Naive thymus-derived CD4-positive, alpha-beta T cell (primary cell): ENCODE data around the gene TMEM116. TPM values are rescaled to one million over a fixed set of nuclear protein-coding genes. Genes with fewer than 3 reads are reported as not detected.

Source experiments
- ATAC-seq: fragments of 150-1000 bp; cut with Tn5 transposase; 2 replicates; pipeline ENCODE4 v1.10.0; 2021; ENCODE audit warnings: mild to moderate bottlenecking, moderate library complexity
- CTCF ChIA-PET: fragments of 350-600 bp; sonication (Branson Sonifier 250); formaldehyde crosslinking; loops from one replicate; lab custom pipeline; 2021; ENCODE audit warnings: antibody characterized with exemption; lab: Charles Lee
- POLR2A ChIA-PET: fragments of 350-600 bp; sonication (Branson Sonifier 250); formaldehyde crosslinking; loops from one replicate; lab custom pipeline; 2021; ENCODE audit warnings: antibody characterized with exemption, inconsistent platforms; lab: Charles Lee
- DNase-seq, 9 donors: peaks; one replicate each; pipeline versions ENCODE4 v3.0.0 to v3.0.0-alpha.2; 2020 to 2022; ENCODE audit warnings: mixed read lengths in 1 of 9
- H3K27ac ChIP-seq: one replicate; pipeline ENCODE4 v1.7.0; 2013; ENCODE audit warnings: mild to moderate bottlenecking, low read depth, low read length, moderate library complexity
- H3K27me3 ChIP-seq, 2 donors: one replicate each; pipeline ENCODE4 v1.7.0; 2013; ENCODE audit warnings: low read length in 2 of 2, mild to moderate bottlenecking in 2 of 2, moderate library complexity in 2 of 2; ENCODE audit not compliant: control insufficient read depth in 2 of 2, insufficient read depth in 2 of 2
- H3K36me3 ChIP-seq, 3 experiments: 1 replicate in 2 of 3; 2 replicates in 1 of 3; pipeline ENCODE4 v1.7.0; 2013; ENCODE audit warnings: low read length in 3 of 3, mild to moderate bottlenecking in 3 of 3, moderate library complexity in 1 of 3; ENCODE audit not compliant: insufficient read depth in 3 of 3, control insufficient read depth in 2 of 3
- H3K4me1 ChIP-seq, 2 donors: one replicate each; pipeline ENCODE4 v1.7.0; 2013; ENCODE audit warnings: low read length in 2 of 2, mild to moderate bottlenecking in 2 of 2, moderate library complexity in 1 of 2; ENCODE audit not compliant: control insufficient read depth in 2 of 2, insufficient read depth in 2 of 2
- H3K4me3 ChIP-seq: 2 replicates; pipeline ENCODE4 v1.7.0; 2013; ENCODE audit warnings: mild to moderate bottlenecking, low read length
- H3K9me3 ChIP-seq, 3 experiments: 1 replicate in 2 of 3; 2 replicates in 1 of 3; pipeline ENCODE4 v1.7.0; 2013; ENCODE audit warnings: low read length in 3 of 3; ENCODE audit not compliant: control insufficient read depth in 2 of 3
- H3K27ac Mint-ChIP-seq, 9 donors: one replicate each; pipeline ENCODE4 v1.8.0; 2020 to 2022; ENCODE audit warnings: mixed read lengths in 9 of 9, mild to moderate bottlenecking in 8 of 9, moderate library complexity in 5 of 9, inconsistent platforms in 2 of 9
- H3K27me3 Mint-ChIP-seq, 5 donors: one replicate each; pipeline ENCODE4 v1.8.0; 2021 to 2022; ENCODE audit warnings: mixed read lengths in 5 of 5, mild to moderate bottlenecking in 1 of 5
- H3K36me3 Mint-ChIP-seq, 5 donors: one replicate each; pipeline ENCODE4 v1.8.0; 2020 to 2022; ENCODE audit warnings: mixed read lengths in 5 of 5, mild to moderate bottlenecking in 3 of 5, inconsistent platforms in 1 of 5
- H3K4me1 Mint-ChIP-seq, 7 donors: one replicate each; pipeline ENCODE4 v1.8.0; 2020 to 2022; ENCODE audit warnings: mixed read lengths in 7 of 7, mild to moderate bottlenecking in 3 of 7, inconsistent platforms in 1 of 7
- H3K4me3 Mint-ChIP-seq, 10 donors: one replicate each; pipeline ENCODE4 v1.8.0; 2020 to 2022; ENCODE audit warnings: mild to moderate bottlenecking in 10 of 10, mixed read lengths in 10 of 10, moderate library complexity in 6 of 10, inconsistent platforms in 2 of 10
- H3K9me3 Mint-ChIP-seq, 11 donors: one replicate each; pipeline ENCODE4 v1.8.0; 2020 to 2022; ENCODE audit warnings: mixed read lengths in 11 of 11, mild to moderate bottlenecking in 4 of 11, inconsistent platforms in 1 of 11, moderate library complexity in 1 of 11
- intact Hi-C, 2 donors: fragments of 100-400 bp; cut with micrococcal nuclease; formaldehyde crosslinking; loops; one replicate each; pipeline ENCODE4 v1.15.1; 2023
- polyA plus RNA-seq, 2 donors: library from polyadenylated mRNA; unstranded; fragments of 300-500 nt; fragmentation: Illumina TruSeq; gene quantifications; one replicate each; pipeline ENCODE4 v1.2.3, GENCODE V29; 2021
- total RNA-seq, 6 experiments: library from RNA in 5 of 6; stranded (reverse) in 5 of 6; gene quantifications; 1 replicate in 5 of 6; 2 replicates in 1 of 6; pipeline ENCODE4 v1.2.3 and lab custom pipeline; 2021 to 2026

TMEM116 gene
- total and polyA plus RNA-seq, 7 experiments from 2014 or later, result 8.7 to 29.3 (median 20.1) TPM

- Histone ChIP-seq H3K27me3 (no peaks in the 10 kb centered on the region), H3K9me3 (no peaks in the 10 kb centered on the region), H3K27ac (no peak overlapping the region), H3K4me3 (no peak overlapping the region), H3K4me1 (no peaks in the 10 kb centered on the region), H3K36me3 (peaks cover 0 to 3% (median 0%) of the 10 kb centered on the region in 3 experiments)
- Mint-ChIP-seq H3K27me3 (no peaks in the 10 kb centered on the region), H3K4me3 (no peak overlapping the region), H3K9me3 (peaks cover 0 to 1% (median 0%) of the 10 kb centered on the region in 11 donors), H3K27ac (peak overlapping the region in 2 of 9 donors; percentile 5 to 20), H3K36me3 (peaks cover 0 to 37% (median 14%) of the 10 kb centered on the region in 5 donors), H3K4me1 (peaks cover 6 to 46% (median 29%) of the 10 kb centered on the region in 7 donors)
- DNase-seq (no peak), ATAC-seq (no peak)
- intact Hi-C loops, result loop anchor here in 1 of 2 donors (5.0 kb wide), 1 partner anchor 34 kb away; the partner anchor contains the start of genes ERP29 and TMEM116
- POLR2A ChIA-PET, result interaction anchor here (0.7 to 1.1 kb wide), 4 partner anchors 13 to 145 kb away, joined by 3 to 4 read pairs (median 3); no protein-coding TSS in a partner anchor
- CTCF ChIA-PET, result interaction anchor here (0.6 kb wide), 1 partner anchor 188 kb away, joined by 3 read pairs; no protein-coding TSS in a partner anchor
Measured at GRCh38 chr12:111978545-111978944, 34.4 kb downstream of the TMEM116 start.

- H3K27ac ChIP-seq, result no peak overlapping the region
- POLR2A ChIA-PET, result interaction anchor here (0.6 to 0.8 kb wide), 2 partner anchors 25 to 303 kb away, joined by 3 to 4 read pairs; no protein-coding TSS in a partner anchor
Measured at GRCh38 chr12:111976860-111977259, 36.1 kb downstream of the TMEM116 start.

GRCh38 chr12:111976291-111976690 lies 36.7 kb downstream of the TMEM116 start:
- H3K36me3 ChIP-seq, result peaks cover 0 to 3% (median 0%) of the 10 kb centered on the region in 3 experiments
- H3K27me3 Mint-ChIP-seq, result no peaks in the 10 kb centered on the region
- no peak for ATAC-seq
- no peaks in the 10 kb centered on the region for H3K27me3 ChIP-seq
- H3K27ac ChIP-seq, result no peak overlapping the region
- peaks cover 7 to 40% (median 25%) of the 10 kb centered on the region in 7 donors for H3K4me1 Mint-ChIP-seq
- peaks cover 0 to 39% (median 19%) of the 10 kb centered on the region in 5 donors for H3K36me3 Mint-ChIP-seq
- H3K4me3 ChIP-seq, result no peak overlapping the region
- H3K27ac Mint-ChIP-seq, result peak overlapping the region in 2 of 9 donors; percentile 1 to 18
- no peak for DNase-seq
- ChIA-PET CTCF (no interaction called here), POLR2A (interaction anchor here (0.6 kb wide), 1 partner anchor 38 kb away, joined by 3 read pairs; no protein-coding TSS in a partner anchor)
- H3K4me1 ChIP-seq, result peaks cover 0 to 14% of the 10 kb centered on the region in 2 donors
- H3K9me3 Mint-ChIP-seq, result peaks cover 0 to 7% (median 0%) of the 10 kb centered on the region in 11 donors
- no peak overlapping the region for H3K4me3 Mint-ChIP-seq
- intact Hi-C loops, result loop anchor here in 1 of 2 donors (5.0 kb wide), 1 partner anchor 36 kb away; the partner anchor contains the start of genes ERP29 and TMEM116
- no peaks in the 10 kb centered on the region for H3K9me3 ChIP-seq

More at GRCh38 chr12:111976860-111977259, 36.1 kb downstream of the TMEM116 start:
- ATAC-seq (no peak), DNase-seq (no peak)
- Mint-ChIP-seq H3K9me3 (peaks cover 0 to 6% (median 0%) of the 10 kb centered on the region in 11 donors), H3K4me1 (peaks cover 7 to 46% (median 27%) of the 10 kb centered on the region in 7 donors), H3K36me3 (peaks cover 0 to 44% (median 20%) of the 10 kb centered on the region in 5 donors), H3K27me3 (no peaks in the 10 kb centered on the region), H3K4me3 (no peak overlapping the region), H3K27ac (peak overlapping the region in 4 of 9 donors; percentile 1 to 30 (median 18))
- H3K9me3 ChIP-seq, result no peaks in the 10 kb centered on the region
- peaks cover 0 to 3% (median 0%) of the 10 kb centered on the region in 3 experiments for H3K36me3 ChIP-seq
- H3K27me3 ChIP-seq, result no peaks in the 10 kb centered on the region
- CTCF ChIA-PET, result no interaction called here
- H3K4me3 ChIP-seq, result no peak overlapping the region
- H3K4me1 ChIP-seq, result peaks cover 0 to 8% of the 10 kb centered on the region in 2 donors
- intact Hi-C loops, result loop anchor here in 1 of 2 donors (5.0 kb wide), 1 partner anchor 35 kb away; the partner anchor contains the start of genes ERP29 and TMEM116

GRCh38 chr12:111975161-111975931 lies 37.6 kb downstream of the TMEM116 start:
- H3K4me3 ChIP-seq, result no peak overlapping the region
- H3K4me3 Mint-ChIP-seq, result no peak overlapping the region
- no peaks in the 10 kb centered on the region for H3K27me3 ChIP-seq
- ATAC-seq (no peak), DNase-seq (no peak)
- no peaks in the 10 kb centered on the region for H3K27me3 Mint-ChIP-seq
- H3K9me3 ChIP-seq, result peaks cover 0 to 7% (median 0%) of the 10 kb centered on the region in 3 experiments
- intact Hi-C loops, result loop anchor here in 1 of 2 donors (5.0 kb wide), 1 partner anchor 37 kb away; the partner anchor contains the start of genes ERP29 and TMEM116
- H3K27ac Mint-ChIP-seq, result peak overlapping the region in 1 of 9 donors; percentile 51
- ChIA-PET POLR2A (interaction anchor here (0.7 to 1.4 kb wide), 3 partner anchors 9 to 48 kb away, joined by 3 to 4 read pairs (median 3); no protein-coding TSS in a partner anchor), CTCF (no interaction called here)
- no peak overlapping the region for H3K27ac ChIP-seq
- H3K4me1 Mint-ChIP-seq, result peaks cover 7 to 39% (median 25%) of the 10 kb centered on the region in 7 donors
- H3K36me3 ChIP-seq, result peaks cover 0 to 3% (median 0%) of the 10 kb centered on the region in 3 experiments
- peaks cover 0 to 17% (median 5%) of the 10 kb centered on the region in 11 donors for H3K9me3 Mint-ChIP-seq
- peaks cover 0 to 16% of the 10 kb centered on the region in 2 donors for H3K4me1 ChIP-seq
- peaks cover 0 to 36% (median 25%) of the 10 kb centered on the region in 5 donors for H3K36me3 Mint-ChIP-seq

GRCh38 chr12:111971800-111972199 lies 41.2 kb downstream of the TMEM116 start:
- Histone ChIP-seq H3K4me1 (peaks cover 0 to 16% of the 10 kb centered on the region in 2 donors), H3K27ac (no peak overlapping the region), H3K9me3 (peaks cover 0 to 11% (median 0%) of the 10 kb centered on the region in 3 experiments), H3K4me3 (no peak overlapping the region), H3K27me3 (no peaks in the 10 kb centered on the region), H3K36me3 (peaks cover 0 to 3% (median 0%) of the 10 kb centered on the region in 3 experiments)
- no peak for DNase-seq
- no peaks in the 10 kb centered on the region for H3K27me3 Mint-ChIP-seq
- peaks cover 0 to 29% (median 22%) of the 10 kb centered on the region in 5 donors for H3K36me3 Mint-ChIP-seq
- peak; percentile 42 for ATAC-seq
- POLR2A ChIA-PET, result interaction anchor here (0.7 to 1.3 kb wide), 2 partner anchors 40 to 1331 kb away, joined by 3 to 4 read pairs; no protein-coding TSS in a partner anchor
- intact Hi-C loops, result no loop called here
- H3K4me3 Mint-ChIP-seq, result no peak overlapping the region
- CTCF ChIA-PET, result no interaction called here
- H3K4me1 Mint-ChIP-seq, result peaks cover 11 to 22% (median 12%) of the 10 kb centered on the region in 7 donors
- peaks cover 0 to 29% (median 6%) of the 10 kb centered on the region in 11 donors for H3K9me3 Mint-ChIP-seq
- no peak overlapping the region for H3K27ac Mint-ChIP-seq

GRCh38 chr12:111964935-111965334 lies 48.0 kb downstream of the TMEM116 start:
- Mint-ChIP-seq H3K27ac (no peak overlapping the region), H3K4me1 (peaks cover 9 to 20% (median 17%) of the 10 kb centered on the region in 7 donors)
- CTCF ChIA-PET, result interaction anchor here (0.6 kb wide), 1 partner anchor 20 kb away, joined by 4 read pairs; no protein-coding TSS in a partner anchor

More at GRCh38 chr12:111964935-111965334, 48.0 kb downstream of the TMEM116 start:
- peaks cover 14 to 59% (median 51%) of the 10 kb centered on the region in 5 donors for H3K36me3 Mint-ChIP-seq
- peaks cover 0 to 29% (median 7%) of the 10 kb centered on the region in 11 donors for H3K9me3 Mint-ChIP-seq
- intact Hi-C loops, result no loop called here
- peaks cover 0 to under 1% (median 0%) of the 10 kb centered on the region in 3 experiments for H3K9me3 ChIP-seq
- H3K36me3 ChIP-seq, result no peaks in the 10 kb centered on the region
- no peaks in the 10 kb centered on the region for H3K4me1 ChIP-seq
- no peaks in the 10 kb centered on the region for H3K27me3 ChIP-seq
- no peak for DNase-seq
- H3K4me3 ChIP-seq, result no peak overlapping the region
- POLR2A ChIA-PET, result interaction anchor here (1.1 kb wide), 1 partner anchor 48 kb away, joined by 6 read pairs; the partner anchor contains the start of genes ERP29 and TMEM116
- H3K27me3 Mint-ChIP-seq, result no peaks in the 10 kb centered on the region
- H3K27ac ChIP-seq, result no peak overlapping the region
- ATAC-seq, result no peak
- no peak overlapping the region for H3K4me3 Mint-ChIP-seq
